H1 (cell line): ENCODE data around the gene AHDC1.

Source experiments
- GABPA ChIP-seq: IDR thresholded peaks from 2 replicates; pipeline ENCODE4 v1.6.1; 2011; ENCODE audit warnings: mild to moderate bottlenecking, low read length, moderate library complexity, borderline replicate concordance; ENCODE audit not compliant: insufficient read depth
- JUND ChIP-seq: IDR thresholded peaks from 2 replicates; pipeline ENCODE4 v1.6.1; 2011; ENCODE audit warnings: mild to moderate bottlenecking, improper control_type of control experiment, low read length
- POLR2A ChIP-seq, 2 experiments: IDR thresholded peaks; 1 replicate in 1 of 2; 2 replicates in 1 of 2; pipeline ENCODE4 v1.6.1; 2011; ENCODE audit warnings: low read depth in 2 of 2, low read length in 2 of 2, mild to moderate bottlenecking in 2 of 2; ENCODE audit errors: control extremely low read depth in 1 of 2
- POLR2AphosphoS5 ChIP-seq: IDR thresholded peaks from 2 replicates; pipeline ENCODE4 v1.6.1; 2011; ENCODE audit warnings: low read depth, low read length
- SAP30 ChIP-seq: fragments of 300-600 bp; sonication (generic); IDR thresholded peaks from 2 replicates; pipeline ENCODE4 v1.7.1; 2012; ENCODE audit warnings: low read length, moderate library complexity, mild to moderate bottlenecking, inconsistent platforms; ENCODE audit not compliant: insufficient read depth, insufficient replicate concordance
- SP4 ChIP-seq: IDR thresholded peaks from 2 replicates; pipeline ENCODE4 v1.6.1; 2012; ENCODE audit warnings: low read length, inconsistent platforms
- TAF1 ChIP-seq: IDR thresholded peaks from 2 replicates; pipeline ENCODE4 v1.6.1; 2011; ENCODE audit warnings: mild to moderate bottlenecking, low read depth, low read length
- ZNF274 ChIP-seq: IDR thresholded peaks from 2 replicates; pipeline ENCODE4 v1.7.0; 2012; ENCODE audit warnings: low read length, borderline replicate concordance; ENCODE audit errors: extremely low read depth
- TF ChIP-seq, protein P1 (sequence below), 3 experiments: IDR thresholded peaks; 1 replicate in 2 of 3; 2 replicates in 1 of 3; pipeline versions ENCODE4 v1.5.1 to v1.6.1; 2011; ENCODE audit warnings: low read length in 3 of 3, mild to moderate bottlenecking in 3 of 3, inconsistent platforms in 2 of 3, low read depth in 1 of 3, moderate library complexity in 1 of 3; ENCODE audit not compliant: insufficient read depth in 1 of 3; ENCODE audit errors: control extremely low read depth in 1 of 3
- TF ChIP-seq, protein P2 (sequence below): IDR thresholded peaks from 2 replicates; pipeline ENCODE4 v1.6.1; 2012; ENCODE audit warnings: inconsistent platforms

DNA sequence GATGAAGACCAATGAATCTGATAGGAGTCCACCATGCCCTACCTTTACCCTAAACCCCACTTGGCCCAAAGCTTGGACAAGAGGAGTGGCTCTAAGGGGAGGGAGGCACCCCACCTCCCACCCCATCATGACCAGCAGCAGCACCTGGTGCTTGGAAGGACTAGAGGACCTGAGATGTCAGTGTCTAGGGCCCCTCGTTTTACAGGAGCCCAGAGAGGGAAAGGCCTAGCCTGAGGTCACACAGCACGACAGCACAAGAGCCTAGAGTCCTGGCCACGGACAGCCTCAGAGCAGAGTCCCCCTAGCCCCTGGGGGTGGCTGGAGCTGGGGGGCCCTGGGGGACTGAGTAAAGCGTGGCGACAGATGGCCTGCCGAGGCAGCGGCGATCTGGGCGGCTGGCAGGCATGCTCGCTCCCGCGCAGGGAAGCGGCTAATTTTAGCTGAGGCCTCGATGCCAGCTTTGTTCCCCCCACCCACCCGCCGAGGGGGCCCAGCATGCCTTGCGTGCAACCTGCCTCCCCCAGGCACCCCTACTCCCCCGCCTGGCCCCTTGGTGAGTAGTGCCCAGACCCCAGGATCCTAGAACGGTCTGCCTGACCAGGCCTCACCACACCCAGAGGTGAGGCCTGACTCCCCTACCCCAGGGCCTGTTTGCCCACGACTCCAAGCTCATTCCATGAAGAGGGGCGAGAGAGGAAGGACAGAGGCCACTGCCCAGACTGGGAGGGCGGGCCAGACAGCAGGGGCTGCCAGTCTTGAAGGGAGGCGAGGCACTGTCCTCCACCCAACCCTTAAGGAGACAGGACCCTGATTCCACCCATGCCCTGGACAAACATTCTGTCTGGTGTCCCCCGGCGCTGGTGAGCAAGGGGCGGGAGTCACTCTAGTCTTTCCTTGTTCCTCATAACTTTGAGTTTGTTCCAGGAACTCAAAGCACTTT lies 39.0 kb downstream of the AHDC1 start:
- TF ChIP-seq JUND (no peak), SP4 (no peak), GABPA (no peak), POLR2AphosphoS5 (no peak), SAP30 (no peak), ZNF274 (no peak), POLR2A (IDR thresholded peaks at IDR 0.05; ENCODE audit: control extremely low read depth in 1 of 2, low read depth in 2 of 2, low read length in 2 of 2) (no peak), TAF1 (no peak)
- TF ChIP-seq, protein P1, sequence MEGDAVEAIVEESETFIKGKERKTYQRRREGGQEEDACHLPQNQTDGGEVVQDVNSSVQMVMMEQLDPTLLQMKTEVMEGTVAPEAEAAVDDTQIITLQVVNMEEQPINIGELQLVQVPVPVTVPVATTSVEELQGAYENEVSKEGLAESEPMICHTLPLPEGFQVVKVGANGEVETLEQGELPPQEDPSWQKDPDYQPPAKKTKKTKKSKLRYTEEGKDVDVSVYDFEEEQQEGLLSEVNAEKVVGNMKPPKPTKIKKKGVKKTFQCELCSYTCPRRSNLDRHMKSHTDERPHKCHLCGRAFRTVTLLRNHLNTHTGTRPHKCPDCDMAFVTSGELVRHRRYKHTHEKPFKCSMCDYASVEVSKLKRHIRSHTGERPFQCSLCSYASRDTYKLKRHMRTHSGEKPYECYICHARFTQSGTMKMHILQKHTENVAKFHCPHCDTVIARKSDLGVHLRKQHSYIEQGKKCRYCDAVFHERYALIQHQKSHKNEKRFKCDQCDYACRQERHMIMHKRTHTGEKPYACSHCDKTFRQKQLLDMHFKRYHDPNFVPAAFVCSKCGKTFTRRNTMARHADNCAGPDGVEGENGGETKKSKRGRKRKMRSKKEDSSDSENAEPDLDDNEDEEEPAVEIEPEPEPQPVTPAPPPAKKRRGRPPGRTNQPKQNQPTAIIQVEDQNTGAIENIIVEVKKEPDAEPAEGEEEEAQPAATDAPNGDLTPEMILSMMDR (IDR thresholded peaks at IDR 0.05; ENCODE audit: control extremely low read depth in 1 of 3, insufficient read depth in 1 of 3, low read depth in 1 of 3, low read length in 3 of 3), result no peak
- TF ChIP-seq, protein P2, sequence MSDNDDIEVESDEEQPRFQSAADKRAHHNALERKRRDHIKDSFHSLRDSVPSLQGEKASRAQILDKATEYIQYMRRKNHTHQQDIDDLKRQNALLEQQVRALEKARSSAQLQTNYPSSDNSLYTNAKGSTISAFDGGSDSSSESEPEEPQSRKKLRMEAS, result no peak
